ENCODE results near the gene LHFPL3.

Gene LHFPL3

DNA sequence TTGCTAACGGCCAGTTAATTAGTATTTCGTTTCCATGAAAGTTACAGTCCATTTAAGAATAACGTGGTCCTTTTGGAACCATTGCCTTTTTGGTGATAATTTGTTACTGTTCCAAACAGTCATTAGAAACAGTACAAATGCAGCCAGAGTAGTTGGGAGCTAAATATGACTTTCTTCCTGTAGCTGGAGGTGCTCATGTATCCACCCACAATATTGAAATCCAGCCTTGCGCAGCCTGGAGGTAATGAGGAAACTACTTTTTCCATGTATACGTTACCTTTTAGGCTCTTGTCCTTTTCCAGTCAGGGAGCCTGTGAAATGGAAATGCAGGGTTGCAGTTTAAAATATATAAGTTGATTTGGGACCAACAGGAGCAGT is 43.6 kb downstream of the LHFPL3 start:
- Histone ChIP-seq H3K27me3 (replicated peaks; ENCODE audit: insufficient read depth, low read length) (no peaks in the 10 kb centered on the region), H3K4me1 (ENCODE audit: low read length) (no peaks in the 10 kb centered on the region), H4K20me1 (ENCODE audit: insufficient read depth, low read length) (no peaks in the 10 kb centered on the region), H3K79me2 (ENCODE audit: low read length) (no peaks in the 10 kb centered on the region), H3K4me2 (ENCODE audit: low read depth, low read length) (no peak overlapping the region), H3F3A (ENCODE audit: insufficient read depth, low read length) (no peaks in the 10 kb centered on the region), H3K27ac (ENCODE audit: low read length) (no peak overlapping the region), H2AFZ (ENCODE audit: low read length) (no peak overlapping the region), H3K4me3 (ENCODE audit: low read length) (no peak overlapping the region), H3K36me3 (replicated peaks; ENCODE audit: insufficient read depth, low read length) (no peaks in the 10 kb centered on the region), H3K9ac (ENCODE audit: low read length) (no peak overlapping the region), H3K9me3 (replicated peaks; ENCODE audit: insufficient read depth, low read length) (no peaks in the 10 kb centered on the region), H3K9me2 (replicated peaks; ENCODE audit: insufficient read depth, low read length) (no peaks in the 10 kb centered on the region)
- no peak for TF ChIP-seq EZH2 (optimal IDR thresholded peaks at IDR 0.05; ENCODE audit: low read depth, low read length)
- no peak for TF ChIP-seq EZH2phosphoT487 (IDR thresholded peaks at IDR 0.05; ENCODE audit: low read length)
- no peak for TF ChIP-seq CTCF (IDR thresholded peaks at IDR 0.05; ENCODE audit: low read length)
- no peak for DNase-seq

DNA sequence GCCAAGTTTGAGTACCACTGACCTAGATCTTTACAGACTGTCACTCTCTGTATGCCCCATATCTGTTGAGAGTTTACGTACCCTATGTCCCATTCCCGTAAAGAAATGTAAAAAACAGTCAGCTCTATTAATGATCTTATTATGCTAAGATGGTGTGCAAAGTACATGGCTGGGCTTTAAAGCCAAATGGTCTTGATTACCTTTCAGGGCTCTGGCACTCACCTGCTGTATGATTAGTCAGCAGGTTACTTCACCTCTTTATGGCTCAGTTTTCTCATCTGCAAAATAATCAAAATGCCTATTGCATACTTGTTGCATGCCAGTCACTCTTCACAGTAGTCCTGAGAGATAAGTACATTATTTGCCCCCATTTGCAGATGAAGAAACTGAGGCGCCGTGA is 54.2 kb downstream of the LHFPL3 start:
- Histone ChIP-seq H3K27ac (ENCODE audit: low read length) (no peak overlapping the region), H3K27me3 (replicated peaks; ENCODE audit: insufficient read depth, low read length) (no peaks in the 10 kb centered on the region), H3K79me2 (ENCODE audit: low read length) (no peaks in the 10 kb centered on the region), H3K4me2 (ENCODE audit: low read depth, low read length) (no peak overlapping the region), H3K4me1 (ENCODE audit: low read length) (no peaks in the 10 kb centered on the region), H3K36me3 (replicated peaks; ENCODE audit: insufficient read depth, low read length) (no peaks in the 10 kb centered on the region), H3F3A (ENCODE audit: insufficient read depth, low read length) (no peaks in the 10 kb centered on the region), H4K20me1 (ENCODE audit: insufficient read depth, low read length) (no peaks in the 10 kb centered on the region), H3K4me3 (ENCODE audit: low read length) (no peak overlapping the region), H2AFZ (ENCODE audit: low read length) (no peak overlapping the region), H3K9me3 (replicated peaks; ENCODE audit: insufficient read depth, low read length) (no peaks in the 10 kb centered on the region), H3K9ac (ENCODE audit: low read length) (no peak overlapping the region), H3K9me2 (replicated peaks; ENCODE audit: insufficient read depth, low read length) (no peaks in the 10 kb centered on the region)
- no peak for DNase-seq
- TF ChIP-seq EZH2 (optimal IDR thresholded peaks at IDR 0.05; ENCODE audit: low read depth, low read length) (no peak), CTCF (IDR thresholded peaks at IDR 0.05; ENCODE audit: low read length) (no peak), EZH2phosphoT487 (IDR thresholded peaks at IDR 0.05; ENCODE audit: low read length) (no peak)

DNA sequence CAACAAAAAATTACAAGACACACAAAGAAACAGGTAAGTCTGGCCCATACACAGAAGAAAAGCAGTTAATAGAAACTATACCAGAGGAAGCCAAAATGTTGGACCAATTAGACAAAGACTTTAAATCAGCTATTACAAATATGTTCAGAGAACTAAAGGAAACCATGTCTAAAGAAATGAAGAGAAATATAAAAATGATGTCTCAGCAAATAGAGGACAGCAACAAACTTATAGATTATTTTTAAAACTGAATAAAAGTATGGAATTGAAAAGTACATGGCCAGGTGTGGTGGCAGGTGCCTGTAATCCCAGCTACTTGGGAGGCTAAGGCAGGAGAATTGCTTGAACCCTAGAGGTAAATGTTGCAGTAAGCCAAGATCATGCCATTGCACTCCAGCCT is 58.5 kb downstream of the LHFPL3 start:
- Histone ChIP-seq H3K4me2 (ENCODE audit: low read depth, low read length) (no peak overlapping the region), H3K27me3 (replicated peaks; ENCODE audit: insufficient read depth, low read length) (no peaks in the 10 kb centered on the region), H3K9me2 (replicated peaks; ENCODE audit: insufficient read depth, low read length) (no peaks in the 10 kb centered on the region), H3K9me3 (replicated peaks; ENCODE audit: insufficient read depth, low read length) (no peaks in the 10 kb centered on the region), H4K20me1 (ENCODE audit: insufficient read depth, low read length) (no peaks in the 10 kb centered on the region), H3K9ac (ENCODE audit: low read length) (no peak overlapping the region), H3K27ac (ENCODE audit: low read length) (no peak overlapping the region), H2AFZ (ENCODE audit: low read length) (no peak overlapping the region), H3K36me3 (replicated peaks; ENCODE audit: insufficient read depth, low read length) (no peaks in the 10 kb centered on the region), H3F3A (ENCODE audit: insufficient read depth, low read length) (no peaks in the 10 kb centered on the region), H3K4me3 (ENCODE audit: low read length) (no peak overlapping the region), H3K4me1 (ENCODE audit: low read length) (no peaks in the 10 kb centered on the region), H3K79me2 (ENCODE audit: low read length) (no peaks in the 10 kb centered on the region)
- DNase-seq, result no peak
- no peak for TF ChIP-seq EZH2 (optimal IDR thresholded peaks at IDR 0.05; ENCODE audit: low read depth, low read length)
- no peak for TF ChIP-seq EZH2phosphoT487 (IDR thresholded peaks at IDR 0.05; ENCODE audit: low read length)
- TF ChIP-seq CTCF (IDR thresholded peaks at IDR 0.05; ENCODE audit: low read length), result no peak
